HG03103 (cell line): ENCODE data around the gene ARHGAP18.

Experiments
- ATAC-seq: cut with Tn5 transposase; IDR thresholded peaks from one replicate; pipeline ENCODE4 v1.9.1; 2021; ENCODE audit warnings: low read depth; ENCODE audit not compliant: unreplicated experiment

Gene ARHGAP18

DNA sequence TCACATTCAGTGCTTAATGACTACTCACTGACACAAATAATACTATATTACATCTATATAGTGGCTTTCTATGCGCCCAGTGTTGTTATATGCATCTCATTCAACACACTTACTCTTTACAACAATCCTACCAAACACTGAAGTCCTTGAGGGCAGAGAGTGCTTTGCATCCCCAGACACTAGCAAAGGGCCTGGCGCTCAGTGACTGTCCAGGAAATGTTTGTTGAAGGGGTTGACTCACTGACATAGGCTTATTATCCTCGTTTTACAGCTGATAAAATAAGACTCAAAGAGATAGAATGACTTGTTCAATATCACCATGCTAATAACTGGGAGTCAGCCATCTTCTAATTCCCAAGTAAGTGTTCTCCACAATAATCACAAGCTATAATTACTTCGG lies 163.3 kb downstream of the ARHGAP18 start:
- no peak for ATAC-seq

- no peak for ATAC-seq
Observed at GRCh38 chr6:129544892-129545612, 164.9 kb downstream of the ARHGAP18 start.

GRCh38 chr6:129543981-129544380 lies 166.0 kb downstream of the ARHGAP18 start:
- no peak for ATAC-seq

- no peak for ATAC-seq
Observed at GRCh38 chr6:129542705-129543104, 167.3 kb downstream of the ARHGAP18 start.

DNA sequence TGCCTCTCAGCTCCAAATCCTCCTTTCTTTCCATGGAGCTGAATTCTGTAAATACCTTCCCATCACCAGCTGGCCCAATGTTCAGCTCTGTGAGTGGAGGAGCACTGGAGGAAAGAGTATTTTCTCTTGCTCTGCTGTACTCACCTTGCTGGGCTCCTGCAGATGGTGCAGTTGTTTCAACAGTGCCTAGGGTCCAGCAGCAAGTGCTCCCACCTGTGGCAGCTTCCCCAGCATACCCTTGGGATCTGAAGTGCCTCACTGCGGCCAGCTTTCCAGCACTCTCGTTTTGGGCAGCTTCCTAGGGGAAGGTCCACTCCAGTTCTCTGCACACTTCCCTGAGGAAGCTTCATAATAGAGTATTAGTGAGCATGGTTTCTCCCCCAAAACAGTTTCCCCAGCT lies 170.9 kb downstream of the ARHGAP18 start:
- no peak for ATAC-seq

- no peak for ATAC-seq
Observed at GRCh38 chr6:129536271-129536670, 173.7 kb downstream of the ARHGAP18 start.

GRCh38 chr6:129534926-129535325 lies 175.1 kb downstream of the ARHGAP18 start:
- no peak for ATAC-seq
